Esophagus squamous epithelium (tissue), 4 donors: ENCODE measurements around the gene PNLIPRP1.

ENCODE experiments used
- POLR2A ChIP-seq, 4 donors: fragments of 450-650 bp; IDR thresholded peaks; one replicate each; pipeline ENCODE4 v1.6.1; 2017; ENCODE audit warnings: antibody characterized with exemption in 4 of 4, mild to moderate bottlenecking in 4 of 4, moderate library complexity in 3 of 4
- TF ChIP-seq, protein P1 (sequence below), 6 experiments: fragments of 450-650 bp in 4 of 6; fragments of 200-600 bp in 2 of 6; sonication (generic) in 2 of 6; IDR thresholded peaks; one replicate each; pipeline ENCODE4 v1.5.1; 2016 to 2019; ENCODE audit warnings: antibody characterized with exemption in 6 of 6, mild to moderate bottlenecking in 4 of 6, moderate library complexity in 4 of 6

DNA sequence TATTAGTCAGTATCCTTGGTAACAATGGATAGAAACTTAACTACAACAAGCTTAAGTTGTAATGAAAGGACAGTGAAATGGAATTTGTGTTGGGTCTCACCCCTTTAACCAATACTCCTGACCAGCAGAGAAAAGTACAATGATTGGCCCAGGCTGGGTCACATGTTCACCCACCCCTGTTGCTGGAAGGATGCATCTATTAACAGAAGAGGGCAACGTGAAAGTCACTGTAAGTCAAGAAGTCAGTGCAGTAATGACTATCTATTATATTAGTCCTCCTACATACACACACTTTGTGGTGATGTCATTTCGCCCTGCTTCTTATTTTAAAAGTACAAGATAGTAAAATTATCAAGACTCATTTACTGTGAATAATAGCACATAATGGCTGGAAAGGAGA lies 46.2 kb downstream of the PNLIPRP1 start:
- TF ChIP-seq, protein P1, sequence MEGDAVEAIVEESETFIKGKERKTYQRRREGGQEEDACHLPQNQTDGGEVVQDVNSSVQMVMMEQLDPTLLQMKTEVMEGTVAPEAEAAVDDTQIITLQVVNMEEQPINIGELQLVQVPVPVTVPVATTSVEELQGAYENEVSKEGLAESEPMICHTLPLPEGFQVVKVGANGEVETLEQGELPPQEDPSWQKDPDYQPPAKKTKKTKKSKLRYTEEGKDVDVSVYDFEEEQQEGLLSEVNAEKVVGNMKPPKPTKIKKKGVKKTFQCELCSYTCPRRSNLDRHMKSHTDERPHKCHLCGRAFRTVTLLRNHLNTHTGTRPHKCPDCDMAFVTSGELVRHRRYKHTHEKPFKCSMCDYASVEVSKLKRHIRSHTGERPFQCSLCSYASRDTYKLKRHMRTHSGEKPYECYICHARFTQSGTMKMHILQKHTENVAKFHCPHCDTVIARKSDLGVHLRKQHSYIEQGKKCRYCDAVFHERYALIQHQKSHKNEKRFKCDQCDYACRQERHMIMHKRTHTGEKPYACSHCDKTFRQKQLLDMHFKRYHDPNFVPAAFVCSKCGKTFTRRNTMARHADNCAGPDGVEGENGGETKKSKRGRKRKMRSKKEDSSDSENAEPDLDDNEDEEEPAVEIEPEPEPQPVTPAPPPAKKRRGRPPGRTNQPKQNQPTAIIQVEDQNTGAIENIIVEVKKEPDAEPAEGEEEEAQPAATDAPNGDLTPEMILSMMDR (IDR thresholded peaks at IDR 0.05) = no peak
- TF ChIP-seq POLR2A (IDR thresholded peaks at IDR 0.05) = no peak
